Activated CD4-positive, CD25-positive, alpha-beta regulatory T cell treated with anti-CD3 and anti-CD28 coated beads, Interleukin-2, amount 50 U/mL, for 16 hours (primary cell): ENCODE measurements around the gene IKBKE.

ENCODE experiments used
- DNase-seq: peaks from one replicate; pipeline ENCODE4 v3.0.0-alpha.2; 2020; ENCODE audit warnings: low read depth, low spot score

Gene IKBKE

DNA sequence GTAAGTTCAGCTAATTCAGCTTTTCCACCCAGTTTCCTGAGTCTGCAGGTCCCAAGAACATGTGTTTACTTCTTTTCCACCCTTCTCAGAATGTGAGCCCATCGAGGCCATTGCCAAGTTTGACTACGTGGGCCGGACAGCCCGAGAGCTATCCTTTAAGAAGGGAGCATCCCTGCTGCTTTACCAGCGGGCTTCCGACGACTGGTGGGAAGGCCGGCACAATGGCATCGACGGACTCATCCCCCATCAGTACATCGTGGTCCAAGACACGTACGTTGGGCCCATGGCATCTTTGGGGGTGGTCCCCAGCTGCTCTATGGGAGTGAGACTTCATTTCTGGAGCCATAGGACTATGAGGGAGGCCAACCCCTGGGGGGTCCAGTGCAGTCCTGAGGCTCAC is 17.2 kb upstream of the IKBKE start:
- no peak for DNase-seq

DNA sequence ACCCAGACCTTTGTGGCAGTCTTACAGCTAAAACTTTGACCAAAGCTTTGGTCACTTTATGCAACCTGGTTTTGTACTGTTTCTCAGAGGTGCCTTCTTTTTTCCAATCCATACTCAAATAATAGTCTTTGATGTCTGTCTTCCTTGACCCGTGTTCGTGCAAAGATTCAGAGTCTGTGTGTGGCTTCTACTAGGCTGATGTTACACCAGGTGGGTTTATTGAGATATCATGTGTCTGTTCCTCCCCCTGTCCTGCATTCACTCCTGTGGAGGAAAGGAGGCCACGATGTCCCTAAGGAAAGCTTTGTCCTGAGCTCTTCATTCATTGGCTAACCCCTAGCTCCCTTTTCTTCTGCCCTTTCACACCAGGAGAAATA is 15.0 kb upstream of the IKBKE start:
- no peak for DNase-seq

DNA sequence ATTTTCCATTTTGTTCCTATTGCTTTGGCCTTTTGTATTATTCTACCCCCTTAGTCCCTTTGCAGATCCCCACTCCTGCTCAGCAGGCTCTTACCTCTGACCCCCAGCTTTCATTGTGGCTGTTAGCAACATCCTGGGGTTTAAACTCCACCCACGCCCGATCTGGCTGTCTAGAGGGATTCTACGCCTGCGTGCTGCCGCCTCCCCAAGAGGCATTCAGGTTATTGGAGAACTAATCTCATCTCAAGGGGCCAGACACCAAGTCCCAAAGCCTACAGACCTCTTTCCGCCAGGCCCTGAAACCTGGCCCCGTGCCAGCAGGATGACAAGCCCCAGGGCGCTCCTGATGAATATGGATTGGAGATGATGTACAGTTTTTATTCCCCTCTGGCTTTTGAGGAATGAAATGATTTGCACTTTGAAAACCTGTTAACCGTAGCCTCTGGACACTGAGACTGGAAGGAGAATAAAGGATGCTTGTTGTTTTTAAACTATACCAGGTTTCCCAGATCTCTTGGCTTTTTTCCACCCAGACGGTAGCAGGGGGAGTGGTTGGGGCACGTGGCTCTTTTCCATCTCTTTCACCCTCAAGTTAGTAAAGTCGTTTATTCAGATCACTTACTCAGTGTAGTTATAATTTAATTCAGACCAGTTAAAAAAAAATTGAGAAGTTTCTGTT is 14.5 kb upstream of the IKBKE start:
- DNase-seq, result no peak

DNA sequence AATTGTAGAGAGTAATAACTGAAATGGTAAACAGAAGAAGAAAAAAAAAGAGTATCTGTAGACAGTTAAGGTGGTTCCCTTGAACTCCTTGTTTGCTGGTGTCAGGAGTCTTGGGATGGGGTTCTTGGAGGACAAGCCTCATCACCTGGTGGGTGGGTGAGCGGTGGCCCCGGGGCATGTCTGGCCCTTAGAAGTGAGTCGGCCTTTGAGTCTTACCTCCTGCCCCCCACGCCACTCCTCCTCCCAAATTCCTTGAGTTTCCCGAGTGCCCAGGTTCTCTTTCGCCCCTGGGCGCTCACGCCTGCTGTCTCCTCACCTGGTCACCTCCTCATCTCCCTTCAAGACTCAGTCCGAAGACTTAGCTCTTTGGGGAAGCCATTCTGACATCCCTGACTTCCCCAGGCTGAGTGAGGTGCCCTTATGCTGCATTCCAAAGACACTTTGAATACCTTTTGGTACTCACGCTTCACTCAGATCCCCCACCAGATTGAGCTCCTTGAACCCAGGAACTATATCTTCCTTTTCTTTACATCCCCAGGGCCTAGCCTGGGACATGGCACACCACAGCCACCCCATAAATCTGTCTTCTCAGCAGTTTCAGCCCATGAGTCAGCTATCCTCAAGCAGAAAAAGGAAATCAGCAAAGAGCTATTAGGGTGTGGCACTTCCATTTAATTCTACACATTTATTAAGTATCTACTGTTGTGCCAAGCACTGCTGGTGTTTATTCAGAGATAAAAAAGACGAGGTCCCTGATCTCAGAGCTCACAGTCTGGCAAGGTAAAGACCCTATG is 13.5 kb upstream of the IKBKE start:
- DNase-seq, result no peak

DNA sequence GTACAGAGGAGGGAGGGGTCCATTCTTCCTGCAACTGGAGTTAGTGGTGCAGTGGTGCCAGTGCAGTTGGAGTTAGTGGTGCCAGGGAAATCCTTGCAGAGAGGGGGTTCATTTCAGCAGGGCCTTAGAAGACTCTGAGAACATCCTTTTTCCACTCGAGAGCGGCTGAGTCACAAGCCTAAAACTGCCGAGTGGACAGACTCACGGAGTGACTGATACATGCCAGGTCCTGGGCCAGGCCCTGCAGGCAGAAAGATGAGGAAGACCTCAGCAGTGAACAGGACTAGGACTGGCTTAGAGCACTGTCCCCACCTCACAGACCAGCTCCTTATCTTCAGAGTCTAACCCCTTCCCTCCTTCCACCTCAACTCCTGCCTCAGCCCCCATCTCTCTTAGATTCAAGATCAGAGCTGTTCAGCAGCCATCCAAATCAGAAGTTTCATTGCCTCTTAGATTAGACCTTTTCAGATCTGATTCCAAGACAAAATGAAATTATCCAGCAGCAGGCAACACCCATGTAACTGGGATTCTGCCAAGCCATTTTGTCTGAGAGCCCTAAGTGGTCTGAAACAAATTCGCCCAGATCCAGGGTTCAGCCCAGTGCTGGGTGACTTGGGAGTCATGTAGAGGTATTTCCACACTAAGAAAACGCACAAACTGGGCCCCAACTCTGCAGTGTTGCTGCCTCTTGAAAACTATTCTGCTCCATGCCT is 12.7 kb upstream of the IKBKE start:
- DNase-seq, result no peak

DNA sequence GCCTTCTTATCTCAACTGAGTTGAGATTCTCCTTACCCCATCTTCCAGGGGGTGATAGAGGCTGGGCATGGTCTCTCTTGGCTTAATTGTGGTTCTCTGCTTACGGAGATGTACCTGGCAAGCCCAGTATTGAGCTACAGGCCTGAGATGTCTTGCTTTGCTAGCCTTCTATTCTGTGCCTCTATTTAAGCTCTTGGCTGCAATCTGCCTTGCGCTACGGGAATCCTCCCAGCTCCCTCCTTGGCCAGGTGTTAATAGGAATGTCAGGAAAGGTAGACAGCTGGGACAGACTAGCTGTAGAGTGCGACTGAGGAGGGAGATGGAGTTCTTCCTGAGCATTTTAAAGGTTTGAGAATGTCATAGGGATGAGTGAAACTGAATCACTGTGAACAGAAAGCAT is 10.6 kb upstream of the IKBKE start:
- no peak for DNase-seq

DNA sequence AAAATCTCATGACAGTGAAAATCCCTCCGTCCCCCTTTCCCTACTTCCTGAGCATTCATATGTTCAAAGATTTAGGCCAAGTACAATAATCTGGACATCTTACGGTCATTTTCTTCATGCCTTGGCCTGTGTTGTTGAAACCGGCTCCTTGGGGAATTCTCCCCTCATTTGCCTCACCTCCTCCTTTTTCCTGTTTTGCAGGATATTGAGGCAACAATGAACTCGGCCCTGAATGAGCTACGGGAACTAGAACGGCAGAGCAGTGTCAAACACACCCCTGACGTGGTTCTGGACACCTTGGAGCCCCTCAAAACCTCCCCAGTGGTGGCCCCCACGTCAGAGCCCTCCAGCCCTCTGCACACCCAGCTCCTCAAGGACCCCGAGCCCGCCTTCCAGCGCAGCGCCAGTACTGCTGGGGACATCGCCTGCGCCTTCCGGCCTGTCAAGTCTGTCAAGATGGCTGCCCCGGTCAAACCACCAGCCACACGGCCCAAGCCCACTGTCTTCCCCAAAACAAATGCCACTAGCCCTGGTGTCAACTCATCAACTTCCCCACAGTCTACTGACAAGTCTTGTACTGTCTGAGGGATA is 9.3 kb upstream of the IKBKE start:
- DNase-seq, result no peak

DNA sequence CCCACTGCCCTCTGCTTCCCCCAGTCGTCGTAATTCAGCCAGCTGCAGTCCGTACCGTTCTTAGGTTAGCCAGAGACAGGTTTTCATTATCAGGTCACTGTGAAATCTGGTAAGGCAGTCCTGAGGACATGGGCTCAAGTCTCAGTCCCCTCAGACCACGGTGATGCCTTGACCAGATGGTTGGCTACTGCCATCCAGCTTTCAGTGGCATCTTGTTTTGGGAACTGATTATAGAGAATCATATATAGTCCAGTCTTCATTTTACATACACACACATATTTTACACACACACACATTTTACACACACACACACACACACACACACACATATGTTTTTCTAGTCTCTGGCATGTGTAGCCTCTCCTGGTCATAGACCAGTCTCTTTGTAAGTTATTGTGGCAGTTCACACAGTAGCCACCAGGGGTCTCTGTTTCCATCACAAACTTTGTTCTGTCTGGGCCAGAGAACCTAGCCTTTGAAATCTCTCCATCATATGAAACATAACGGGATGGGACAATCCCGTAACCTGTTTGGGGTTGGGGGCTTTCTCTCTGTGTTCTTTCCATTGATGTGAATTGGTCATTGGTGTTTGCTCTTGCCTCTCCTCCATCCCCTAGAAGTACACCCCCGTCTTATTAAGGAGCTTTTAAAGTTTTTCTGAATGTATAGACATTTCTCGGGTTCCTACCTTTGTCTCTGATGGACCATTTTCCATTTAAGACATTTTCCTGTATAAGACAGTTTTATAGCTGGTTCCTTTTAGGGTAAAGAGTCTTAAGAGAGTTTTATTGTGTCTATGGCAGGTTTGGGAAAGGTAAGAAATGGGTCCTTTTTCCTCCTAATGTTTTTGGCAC is 8.4 kb upstream of the IKBKE start:
- peak; percentile 58 for DNase-seq

DNA sequence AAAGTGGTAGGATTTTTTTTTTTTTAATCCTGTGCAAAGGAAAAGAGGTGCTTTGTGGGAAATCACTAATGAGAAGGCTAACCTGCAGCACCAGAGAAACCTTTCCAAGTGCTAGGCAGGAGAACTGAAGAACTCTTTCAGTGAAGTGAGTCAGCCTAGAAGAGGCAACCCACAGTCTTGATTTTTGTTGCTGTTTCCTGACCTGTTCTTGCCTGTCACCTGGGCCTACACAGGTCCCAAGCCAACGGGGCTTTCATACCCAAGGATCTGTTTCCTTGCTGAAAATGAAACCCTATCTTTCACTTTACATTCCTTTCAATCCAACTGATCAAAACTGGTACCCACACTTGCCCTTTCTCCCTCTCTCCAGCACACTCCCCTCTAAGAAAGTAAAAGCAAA is 7.1 kb upstream of the IKBKE start:
- no peak for DNase-seq

DNA sequence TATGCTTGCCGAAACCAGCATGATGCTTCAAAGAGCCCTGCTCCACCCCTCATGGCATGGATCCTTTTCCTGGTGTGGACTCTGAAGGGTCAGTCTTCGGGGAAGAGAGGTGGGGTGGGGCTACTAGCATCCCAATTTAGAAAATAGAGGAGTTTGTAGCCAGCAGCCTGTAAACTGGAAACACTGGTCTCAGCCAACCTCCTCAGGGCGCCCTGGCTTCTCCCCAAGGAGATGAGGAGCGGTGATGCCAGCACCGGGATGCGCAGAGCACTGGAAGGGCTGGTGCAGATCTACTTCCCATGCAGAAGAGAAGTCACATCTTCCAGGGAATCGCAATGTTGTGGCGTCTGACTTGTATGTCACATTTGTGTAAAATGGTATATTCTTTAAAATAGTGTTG is 6.4 kb upstream of the IKBKE start:
- DNase-seq, result no peak

DNA sequence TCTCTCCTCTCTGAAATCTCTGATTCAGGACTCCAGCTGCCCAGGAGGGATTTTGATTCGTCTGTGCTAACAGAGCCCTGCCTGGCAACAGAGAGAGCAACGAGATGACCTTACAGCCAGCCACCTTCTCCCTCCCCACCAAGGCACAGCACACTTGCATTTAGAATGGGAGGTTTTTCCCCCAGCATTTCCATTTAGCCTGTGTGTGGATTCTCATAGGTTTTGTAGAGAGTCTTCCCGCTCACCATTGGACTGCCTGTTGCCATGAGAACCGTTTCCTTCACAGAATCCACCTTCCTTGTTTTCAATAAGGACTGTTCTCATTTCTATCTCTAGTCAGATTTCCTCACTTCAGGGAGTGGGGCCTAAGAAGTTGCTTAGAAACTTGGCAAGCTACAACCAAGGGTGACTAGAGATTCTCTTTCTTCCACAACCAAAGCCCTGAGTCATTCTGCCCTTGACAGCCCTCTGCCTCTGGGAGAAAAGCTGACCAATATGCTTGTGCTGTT is 5.8 kb upstream of the IKBKE start:
- DNase-seq, result no peak

DNA sequence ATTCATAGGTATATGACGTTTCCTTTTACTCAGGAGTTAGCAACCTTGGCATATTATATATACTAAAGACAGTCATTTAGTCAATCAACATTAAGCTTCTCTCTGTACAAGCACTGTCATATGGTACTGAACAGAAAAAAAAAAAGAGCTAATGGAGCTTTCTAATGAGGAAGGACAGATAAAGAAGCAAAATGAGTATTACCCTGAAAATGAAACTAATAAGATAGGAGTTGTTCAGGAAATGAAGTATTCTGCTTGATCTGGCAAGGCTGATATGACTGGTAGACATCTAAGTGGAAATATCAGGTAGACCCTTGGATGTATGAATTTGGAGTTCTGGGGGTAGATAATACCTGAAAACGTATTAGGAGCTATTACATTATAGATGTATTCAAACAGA is 4.3 kb upstream of the IKBKE start:
- no peak for DNase-seq

DNA sequence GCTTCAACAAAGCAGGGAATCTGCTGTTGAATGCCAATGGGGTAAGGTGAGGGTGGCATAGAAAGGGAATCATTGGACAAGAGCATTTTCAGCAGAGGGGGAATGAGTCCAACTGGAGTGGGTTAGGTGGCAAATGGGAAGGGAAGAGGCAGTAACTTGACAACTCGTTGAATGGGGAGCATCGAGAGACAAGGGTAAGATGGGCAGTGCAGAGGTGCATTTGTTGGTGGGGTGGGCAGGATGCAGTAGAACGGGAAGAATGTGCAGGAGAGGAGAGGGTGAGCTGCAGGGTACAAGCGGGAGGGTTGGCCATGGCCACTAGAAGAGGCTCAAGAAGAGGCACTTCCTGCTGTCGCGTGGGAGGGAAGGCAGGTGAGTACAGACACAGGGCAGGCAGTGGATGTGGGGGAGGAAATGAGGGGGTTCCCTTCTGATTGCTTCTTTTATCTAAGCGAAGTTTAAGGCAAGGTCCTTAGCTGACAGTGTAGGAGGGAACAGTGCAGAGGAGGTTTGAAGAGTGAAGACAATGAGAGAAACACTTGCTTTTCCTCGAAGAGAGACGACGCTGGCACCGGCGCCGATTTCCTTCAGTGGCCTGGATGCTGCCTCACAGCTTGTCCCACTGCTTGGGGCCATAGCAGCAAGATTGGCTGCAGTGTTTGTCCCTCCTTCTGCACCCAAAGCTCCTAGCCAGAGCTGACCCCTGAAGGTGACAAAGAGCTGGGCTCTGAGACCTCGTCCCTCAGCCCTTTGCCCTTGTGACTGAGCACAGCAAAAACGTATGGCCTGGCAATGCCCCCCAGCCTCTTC is 3.2 kb upstream of the IKBKE start:
- DNase-seq, result no peak

DNA sequence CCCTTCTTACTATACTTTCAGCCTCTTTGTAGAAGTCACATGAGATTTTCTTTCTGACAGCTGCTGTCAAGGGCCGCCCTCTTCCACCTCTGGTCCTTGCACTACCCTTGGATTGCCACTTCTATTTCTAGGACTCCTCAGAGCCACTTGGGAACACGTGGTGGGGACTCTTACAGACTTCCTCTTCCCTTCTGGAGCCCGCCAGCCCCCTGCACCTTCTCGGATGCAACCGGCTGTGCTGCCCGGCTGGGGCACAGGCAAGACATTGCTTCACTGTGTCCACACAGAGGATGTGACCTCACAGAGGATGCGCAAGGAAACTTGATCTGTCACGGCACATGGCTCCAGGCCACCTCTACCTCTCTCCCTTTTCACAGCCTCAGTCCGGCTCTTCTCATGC is 2.4 kb upstream of the IKBKE start:
- DNase-seq, result no peak

DNA sequence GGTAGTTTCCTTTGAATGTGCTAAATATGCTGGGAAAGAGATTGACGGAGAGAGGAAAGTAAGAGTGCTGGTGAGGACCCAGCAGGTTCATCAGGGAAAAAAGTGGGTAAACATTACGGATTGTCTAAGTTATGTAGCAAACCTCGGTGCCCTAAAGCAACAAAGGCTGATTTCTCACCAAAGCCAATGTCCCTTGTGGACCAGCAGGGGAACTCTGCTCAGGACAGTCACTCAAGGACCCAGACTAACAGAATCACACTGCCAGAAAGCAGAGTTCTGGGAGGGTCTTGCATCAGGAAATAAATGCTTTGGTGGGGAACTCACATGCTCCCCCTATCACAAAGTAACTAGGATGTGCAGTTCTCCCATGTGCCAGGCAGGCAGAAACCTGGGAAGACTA is 1.7 kb upstream of the IKBKE start:
- DNase-seq, result no peak

DNA sequence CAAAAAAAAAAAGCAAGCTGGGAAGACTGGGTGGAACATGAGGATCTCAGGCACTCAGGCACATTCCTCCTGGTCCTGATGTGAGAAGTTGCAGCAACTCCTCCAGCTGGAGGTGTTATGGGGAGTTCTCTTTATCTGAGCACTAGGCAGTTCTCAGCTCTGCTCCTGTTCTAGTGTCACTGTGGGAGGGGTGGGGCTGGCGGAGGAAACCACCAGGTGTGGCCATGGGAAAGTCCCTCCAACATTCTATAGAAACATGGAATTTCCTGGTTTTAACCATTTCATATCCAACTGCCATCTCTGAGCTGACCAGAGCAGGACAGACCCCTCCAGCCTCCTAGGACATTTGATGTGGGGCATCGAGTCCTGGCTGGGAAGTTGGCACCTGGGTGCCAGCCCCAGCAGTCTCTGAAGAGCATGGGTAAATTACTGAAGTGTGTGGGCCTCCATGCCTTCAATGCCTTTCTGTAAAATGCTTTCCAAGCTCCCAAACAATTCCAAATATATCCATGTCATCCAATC is 804 bp upstream of the IKBKE start:
- no peak for DNase-seq

DNA sequence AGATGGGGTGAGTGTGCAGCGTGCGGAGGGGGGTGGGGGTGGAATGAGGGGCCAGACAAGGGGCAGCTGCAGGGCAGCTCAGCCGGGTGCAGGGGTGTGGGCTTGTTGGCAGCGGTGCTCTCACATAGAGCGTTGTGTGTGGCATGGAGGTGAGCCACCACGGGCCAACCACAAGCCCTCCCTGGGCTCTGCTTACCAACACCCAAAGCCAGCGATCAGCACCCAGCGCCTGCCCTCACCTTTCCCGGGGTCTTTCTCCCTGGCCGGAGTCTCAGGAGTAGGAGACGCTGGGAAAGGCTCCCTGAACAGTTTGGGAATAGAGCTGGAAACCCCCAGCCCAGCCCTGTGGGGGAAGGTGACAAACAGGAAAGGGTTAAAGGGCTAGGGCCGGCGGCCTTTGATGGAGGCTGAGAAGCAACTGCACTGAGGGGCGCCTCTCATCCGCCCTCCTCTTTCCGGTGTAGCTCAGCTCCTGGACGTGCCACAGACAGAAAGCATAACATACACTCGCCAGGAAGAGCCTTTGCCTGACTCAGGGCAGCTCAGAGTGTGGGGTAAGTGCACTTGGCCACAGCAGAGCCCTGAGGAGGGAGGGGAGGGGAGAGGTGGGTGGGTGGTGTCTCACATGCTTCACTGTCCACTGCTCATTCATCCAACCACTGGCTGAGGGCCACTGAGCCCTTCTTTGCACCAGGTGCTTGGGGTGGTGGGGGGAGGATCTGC is 577 bp downstream of the IKBKE start:
- no peak for DNase-seq

DNA sequence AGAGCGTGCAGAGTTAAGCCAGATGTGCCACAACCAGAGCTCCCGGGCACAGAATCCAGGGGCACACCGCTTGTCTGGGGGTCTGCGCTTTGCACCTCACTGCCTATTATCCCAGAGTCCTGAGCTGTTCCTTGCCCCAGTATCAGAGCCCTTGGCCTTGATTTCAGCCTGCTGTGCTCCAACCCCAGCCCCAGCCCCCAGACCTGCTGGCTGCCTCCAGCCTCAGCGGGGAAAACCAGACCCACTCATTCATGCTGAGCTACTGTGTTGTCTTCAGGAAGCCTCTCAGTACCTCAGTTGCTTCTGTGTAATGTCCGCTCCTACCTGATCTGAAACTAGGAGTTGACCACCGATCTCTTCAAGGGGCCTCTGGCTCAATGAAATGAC is 1.1 kb downstream of the IKBKE start:
- DNase-seq, result no peak

DNA sequence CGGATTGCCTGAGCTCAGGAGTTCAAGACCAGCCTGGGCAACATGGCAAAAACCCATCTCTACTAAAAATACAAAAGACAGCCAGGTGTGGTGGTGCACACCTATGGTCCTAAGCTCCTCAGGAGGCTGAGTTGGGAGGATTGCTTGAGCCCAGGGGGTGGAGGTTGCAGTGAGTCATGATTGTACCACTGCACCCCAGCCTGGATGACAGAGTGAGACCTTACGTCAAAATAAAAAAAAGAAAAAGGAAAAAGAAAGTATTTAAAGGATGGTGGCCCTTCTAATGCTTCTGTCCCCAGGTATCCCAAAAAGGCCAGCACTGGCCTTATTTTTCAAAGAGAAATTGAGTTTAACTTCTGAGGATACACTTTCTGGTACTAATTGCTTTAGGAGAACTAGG is 1.7 kb downstream of the IKBKE start:
- DNase-seq, result no peak

DNA sequence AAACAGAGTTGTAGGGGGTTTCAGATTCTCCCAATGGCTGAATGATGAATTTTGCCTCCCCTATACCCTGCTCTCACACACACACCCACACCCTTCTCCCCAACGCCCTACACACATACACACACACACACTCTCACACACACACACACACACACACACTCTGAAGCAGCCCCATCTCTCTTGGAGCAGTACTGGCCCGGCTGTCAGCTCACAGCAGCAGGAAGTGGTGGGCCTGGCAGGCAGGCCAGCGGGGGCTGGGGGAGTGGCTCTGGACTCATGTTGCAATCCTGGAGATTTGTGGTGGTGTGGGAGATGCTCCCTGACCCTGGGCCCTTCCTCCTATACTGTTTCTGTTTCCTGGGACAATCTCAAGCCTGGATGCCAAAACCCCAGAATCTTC is 2.2 kb downstream of the IKBKE start:
- no peak for DNase-seq
